NCI-H1105 treated with DMSO at 0.1 percent for 48 hours (cell line): ENCODE results near the gene RBM26.

Experiments used
- DNase-seq: peaks from one replicate; lab custom pipeline; 2025; lab: John Stamatoyannopoulos, UW

Gene RBM26

GRCh38 chr13:79405831-79406596 lies at the start of gene RBM26:
TSS of gene RBM26 (minus strand) at chr13:79406255. CDS start at chr13:79405774, 481 bp downstream.
- DNase-seq = peak; percentile 77

DNA sequence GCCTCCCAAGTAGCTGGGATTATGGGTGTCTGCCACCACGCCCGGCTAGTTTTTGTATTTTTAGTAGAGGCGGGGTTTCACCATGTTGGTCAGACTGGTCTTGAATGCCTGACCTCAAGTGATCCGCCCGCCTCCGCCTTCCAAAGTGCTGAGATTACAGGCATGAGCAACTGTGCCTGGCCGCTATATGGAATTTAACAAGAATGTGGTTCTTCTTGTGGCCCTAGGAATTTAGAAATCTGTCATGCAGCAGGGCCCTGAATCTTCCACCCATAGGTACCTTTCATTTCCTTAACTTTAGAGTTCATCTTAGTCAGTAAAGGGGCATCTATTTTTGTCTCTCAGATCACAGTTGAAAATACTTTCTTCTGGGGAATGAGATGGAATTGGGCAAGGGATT lies 49.3 kb upstream of the RBM26 start:
- no peak for DNase-seq

DNA sequence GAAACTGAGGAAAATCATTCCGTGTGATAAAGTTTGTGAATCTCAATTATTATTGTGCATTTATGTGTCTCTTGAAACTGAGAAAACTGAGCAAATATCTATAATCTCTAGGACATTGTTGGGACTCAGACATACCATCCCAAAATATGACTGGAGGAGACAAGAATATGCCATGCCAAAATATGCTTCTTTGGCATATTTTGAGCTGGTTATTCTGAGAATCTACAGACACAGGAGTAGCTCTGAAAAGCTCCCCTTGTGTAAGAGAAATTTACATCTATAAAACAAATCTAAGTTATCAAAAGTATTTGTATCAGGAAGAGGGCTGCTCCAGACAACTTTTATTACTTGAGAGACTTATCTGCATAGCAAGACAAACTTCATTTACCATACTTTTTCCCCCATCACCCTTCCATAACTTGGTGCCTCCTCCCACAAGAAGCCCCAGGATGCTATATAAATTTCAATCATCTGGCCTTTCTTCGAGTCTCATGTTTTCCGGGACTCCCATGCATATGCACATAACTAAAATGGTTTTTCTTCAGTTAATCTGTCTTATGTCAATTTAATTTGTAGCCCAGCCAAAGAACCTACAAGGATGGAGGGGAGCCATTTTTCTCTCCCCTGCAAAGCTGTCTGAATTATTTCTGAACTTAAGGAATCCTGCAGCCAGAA lies 46.3 kb upstream of the RBM26 start:
- no peak for DNase-seq

DNA sequence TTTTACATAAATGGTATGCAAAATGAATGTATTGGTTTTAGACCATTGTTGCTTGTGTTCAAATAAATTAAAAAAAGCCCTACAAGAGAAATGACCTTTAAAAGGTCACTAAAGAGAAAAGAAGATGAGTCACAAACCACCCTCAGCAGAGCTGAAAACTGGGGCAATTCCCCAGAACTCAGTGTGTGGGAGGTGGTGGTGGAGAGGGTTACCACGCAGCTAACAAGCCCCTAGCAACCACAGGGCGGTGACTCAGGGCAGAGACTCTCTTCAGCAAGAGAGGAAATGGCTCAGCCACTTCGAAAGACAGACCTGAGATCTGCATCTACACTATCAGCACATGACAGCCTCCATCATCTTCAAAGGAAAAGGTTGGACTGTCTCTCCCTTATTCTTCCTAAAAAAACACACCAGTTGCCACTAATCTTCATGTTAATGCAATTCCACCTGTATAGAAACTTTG lies 45.5 kb upstream of the RBM26 start:
- no peak for DNase-seq

- no peak for DNase-seq
Observed at GRCh38 chr13:79450110-79450509, 44.1 kb upstream of the RBM26 start.

- DNase-seq = no peak
Observed at GRCh38 chr13:79448413-79448812, 42.4 kb upstream of the RBM26 start.

DNA sequence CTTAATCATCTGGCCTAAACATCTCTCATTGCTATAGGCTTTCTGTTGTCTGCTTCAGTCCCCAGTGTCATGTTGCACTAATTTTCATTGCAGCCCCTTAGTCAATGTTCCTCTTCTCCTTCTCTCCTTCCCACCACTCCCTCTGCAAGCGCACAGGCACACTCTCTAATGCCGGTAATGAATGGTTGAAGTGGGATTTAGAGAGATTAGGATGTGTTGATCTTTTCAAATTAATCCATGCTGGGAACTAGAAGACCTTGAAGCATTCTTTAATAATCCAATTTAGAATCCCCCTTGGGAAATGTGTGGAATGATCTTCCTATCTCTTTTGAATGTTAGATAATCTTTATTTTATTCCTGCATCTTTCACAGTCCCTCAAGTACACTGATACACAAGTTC lies 41.7 kb upstream of the RBM26 start:
- DNase-seq = no peak

DNA sequence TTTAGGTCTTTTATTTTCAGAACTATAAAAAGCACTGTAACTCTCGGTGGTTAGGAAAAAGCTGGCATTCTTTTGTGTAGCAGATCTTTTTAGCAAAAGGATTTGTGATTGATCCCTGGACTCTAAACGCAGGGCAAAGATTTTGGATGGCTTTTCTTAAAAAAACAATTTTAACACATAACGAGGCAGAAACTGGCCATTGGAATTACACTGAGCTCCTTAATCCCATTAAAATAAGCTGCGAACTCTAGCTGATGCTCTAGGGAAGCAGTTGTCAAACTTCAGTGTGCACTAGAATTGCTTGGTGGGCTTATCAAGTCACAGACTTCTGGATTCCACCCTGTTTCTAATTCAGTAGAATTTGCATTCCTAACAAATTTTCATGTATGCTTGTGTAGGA lies 41.1 kb upstream of the RBM26 start:
- DNase-seq = no peak

- no peak for DNase-seq
Observed at GRCh38 chr13:79445968-79446645, 40.1 kb upstream of the RBM26 start.

- no peak for DNase-seq
Observed at GRCh38 chr13:79442706-79443105, 36.7 kb upstream of the RBM26 start.

GRCh38 chr13:79442221-79442620 lies 36.2 kb upstream of the RBM26 start:
- DNase-seq = no peak

- DNase-seq = no peak
Observed at GRCh38 chr13:79440958-79441528, 35.0 kb upstream of the RBM26 start.

GRCh38 chr13:79439275-79439674 lies 33.2 kb upstream of the RBM26 start:
- DNase-seq = no peak

DNA sequence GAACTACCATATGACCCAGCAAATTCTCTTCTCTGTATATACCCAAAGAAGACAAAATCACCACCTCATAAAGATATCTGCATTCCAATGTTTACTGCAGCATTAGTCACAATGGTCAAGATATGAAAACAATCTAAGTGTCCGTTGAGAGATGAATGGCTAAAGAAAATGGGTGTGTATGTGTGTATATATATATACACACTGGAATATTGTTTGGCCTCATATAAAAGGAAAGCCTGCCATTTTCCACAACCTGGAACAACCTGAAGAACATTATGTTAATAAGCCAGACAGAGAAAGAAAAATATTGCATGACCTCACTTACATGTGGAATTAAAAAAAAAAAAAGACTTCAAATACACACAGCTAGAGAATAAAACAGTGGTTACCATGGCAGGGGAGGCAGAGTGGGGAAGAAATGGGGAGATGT lies 29.5 kb upstream of the RBM26 start:
- DNase-seq = no peak

- DNase-seq = no peak
Observed at GRCh38 chr13:79434556-79434955, 28.5 kb upstream of the RBM26 start.

- no peak for DNase-seq
Observed at GRCh38 chr13:79432992-79433391, 26.9 kb upstream of the RBM26 start.

GRCh38 chr13:79432086-79432485 lies 26.0 kb upstream of the RBM26 start:
- no peak for DNase-seq

DNA sequence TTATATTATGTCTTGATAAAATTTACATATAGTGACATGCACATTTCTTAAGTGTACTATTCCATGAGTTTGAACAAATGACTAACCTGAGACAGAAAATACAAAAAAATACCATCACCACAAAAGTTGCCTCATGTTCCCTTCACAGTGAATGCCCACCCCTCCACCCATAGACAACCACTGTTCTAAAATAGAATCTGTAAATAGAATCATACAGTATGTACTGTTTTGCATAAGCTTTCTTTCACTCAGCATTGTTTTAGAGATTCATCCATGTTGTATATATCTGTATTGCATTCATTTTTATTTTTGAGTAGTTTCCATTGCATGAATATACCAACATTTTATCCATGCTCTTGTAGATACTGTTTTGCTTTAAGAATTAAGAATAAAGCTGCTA lies 23.3 kb upstream of the RBM26 start:
- no peak for DNase-seq

GRCh38 chr13:79427883-79428282 lies 21.8 kb upstream of the RBM26 start:
- DNase-seq = no peak

GRCh38 chr13:79427265-79427664 lies 21.2 kb upstream of the RBM26 start:
- no peak for DNase-seq

DNA sequence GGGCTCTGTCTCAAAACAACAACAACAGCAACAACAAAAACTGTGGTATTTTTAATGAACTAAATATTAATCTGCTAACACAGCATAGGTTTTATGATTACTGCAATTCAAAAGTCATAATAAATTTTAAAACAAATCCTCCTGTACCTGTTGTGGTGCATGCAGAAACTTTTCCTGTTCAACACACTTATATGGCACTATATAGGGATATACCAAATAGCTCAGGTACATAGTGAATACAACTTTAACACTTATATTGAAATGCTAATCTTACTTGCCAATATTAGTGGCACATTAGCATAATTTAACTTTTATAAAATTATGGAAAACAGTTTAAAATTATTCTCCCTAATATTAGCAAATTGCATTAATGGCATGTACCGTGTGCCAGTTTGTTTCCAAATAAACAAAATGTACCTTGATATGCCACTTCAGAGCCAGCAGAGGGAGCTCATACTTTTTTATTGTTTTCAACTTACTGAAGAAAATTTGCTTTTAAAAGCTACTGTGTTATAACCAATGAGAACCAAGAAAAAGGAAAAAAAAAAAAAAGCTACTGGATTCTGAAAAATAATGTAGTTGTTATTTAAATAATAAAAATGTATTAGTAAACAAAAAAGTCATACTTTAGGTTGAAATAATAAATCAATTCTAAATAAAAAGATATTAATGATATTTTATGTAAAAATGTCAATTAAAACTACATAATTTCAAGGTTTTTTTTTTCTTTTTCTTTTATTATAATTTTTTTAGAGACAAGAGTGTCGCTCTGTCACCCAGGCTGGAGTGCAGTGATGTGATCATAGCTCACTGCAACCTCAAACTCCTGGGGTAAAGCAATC lies 18.0 kb upstream of the RBM26 start:
- peak; percentile 42 for DNase-seq

GRCh38 chr13:79423340-79423739 lies 17.3 kb upstream of the RBM26 start:
- DNase-seq = no peak
